Measurements from ENCODE around the gene ITGB4.

DNA sequence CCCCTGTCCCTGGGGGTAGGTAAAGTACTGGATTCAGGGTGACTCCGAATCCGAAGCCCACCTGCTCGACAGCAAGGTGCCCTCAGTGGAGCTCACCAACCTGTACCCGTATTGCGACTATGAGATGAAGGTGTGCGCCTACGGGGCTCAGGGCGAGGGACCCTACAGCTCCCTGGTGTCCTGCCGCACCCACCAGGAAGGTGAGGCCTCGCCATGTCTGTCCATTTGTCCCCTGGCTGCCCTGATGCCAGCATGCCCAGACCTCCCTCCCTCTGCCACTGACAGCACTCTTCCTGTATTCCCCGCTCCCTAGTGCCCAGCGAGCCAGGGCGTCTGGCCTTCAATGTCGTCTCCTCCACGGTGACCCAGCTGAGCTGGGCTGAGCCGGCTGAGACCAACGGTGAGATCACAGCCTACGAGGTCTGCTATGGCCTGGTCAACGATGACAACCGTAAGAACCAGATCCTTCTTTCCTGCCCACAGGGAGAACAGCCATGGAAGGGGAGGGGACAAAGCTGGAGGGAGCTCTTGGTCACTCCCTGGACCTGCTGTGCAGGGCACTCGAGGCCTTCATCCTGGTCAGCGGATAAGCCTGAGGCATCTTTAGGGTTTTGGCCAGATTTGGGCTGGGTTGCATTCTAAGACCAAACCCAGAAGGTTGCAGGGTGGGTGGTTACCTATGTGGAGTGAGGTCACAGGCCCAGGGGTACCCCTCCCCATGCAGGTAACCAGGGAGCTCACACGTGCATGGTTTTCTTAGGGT, 29.6 kb downstream of the ITGB4 start:
- TF ChIP-seq EZH2 (IDR thresholded peaks at IDR 0.05; ENCODE audit: borderline replicate concordance, low read depth, low read length) (no peak), NCOR1 (IDR thresholded peaks at IDR 0.05) (no peak), KAT8 (IDR thresholded peaks at IDR 0.05; ENCODE audit: low read depth) (no peak), CHD1 (IDR thresholded peaks at IDR 0.05; ENCODE audit: low read length) (no peak)

Data from K562 (cell line).